Nucleus accumbens (tissue), 56 donors: ENCODE data around the gene CEP63.

Source experiments
- DNase-seq, 56 donors: peaks; one replicate each; lab custom pipeline; 2025; lab: John Stamatoyannopoulos, UW

Gene CEP63

GRCh38 chr3:134606033-134607025, 120.5 kb downstream of the CEP63 start:
- no peak for DNase-seq

- DNase-seq: no peak
Measured at GRCh38 chr3:134607054-134608022, 121.5 kb downstream of the CEP63 start.

GRCh38 chr3:134608023-134608770, 122.3 kb downstream of the CEP63 start:
- DNase-seq: no peak

GRCh38 chr3:134608771-134609435, 123.0 kb downstream of the CEP63 start:
- no peak for DNase-seq

GRCh38 chr3:134609821-134610431, 124.1 kb downstream of the CEP63 start:
- DNase-seq: no peak

GRCh38 chr3:134610432-134611385, 124.9 kb downstream of the CEP63 start:
- no peak for DNase-seq

GRCh38 chr3:134611516-134611915, 125.7 kb downstream of the CEP63 start:
- no peak for DNase-seq

- DNase-seq: no peak
Measured at GRCh38 chr3:134613006-134613520, 127.2 kb downstream of the CEP63 start.

- no peak for DNase-seq
Measured at GRCh38 chr3:134614955-134615354, 129.1 kb downstream of the CEP63 start.

GRCh38 chr3:134615743-134616142, 129.9 kb downstream of the CEP63 start:
- DNase-seq: no peak

GRCh38 chr3:134617608-134618477, 132.0 kb downstream of the CEP63 start:
- no peak for DNase-seq

- peak in 11 of 56 donors; percentile 2 to 40 (median 16) for DNase-seq
Measured at GRCh38 chr3:134618478-134619300, 132.8 kb downstream of the CEP63 start.

- DNase-seq: no peak
Measured at GRCh38 chr3:134619301-134619615, 133.4 kb downstream of the CEP63 start.

- no peak for DNase-seq
Measured at GRCh38 chr3:134619884-134620445, 134.1 kb downstream of the CEP63 start.

- DNase-seq: no peak
Measured at GRCh38 chr3:134620476-134621115, 134.7 kb downstream of the CEP63 start.
